K562 (cell line): ENCODE data around the gene ABHD5. TPM values are rescaled to one million over a fixed set of nuclear protein-coding genes. Genes with fewer than 3 reads are reported as not detected.

Experiments
- CBX1 ChIP-seq: sonication (generic); IDR thresholded peaks from 2 replicates; pipeline ENCODE4 v1.6.1; 2016; ENCODE audit warnings: antibody characterized with exemption, low read depth, mild to moderate bottlenecking
- CBX3 ChIP-seq, 2 experiments: IDR thresholded peaks; 1 replicate in 1 of 2; 2 replicates in 1 of 2; pipeline ENCODE4 v1.6.1; 2012; ENCODE audit warnings: inconsistent platforms in 2 of 2, low read length in 2 of 2, borderline replicate concordance in 1 of 2, control low read depth in 1 of 2
- CEBPB ChIP-seq: fragments of 450-650 bp; IDR thresholded peaks from 2 replicates; pipeline ENCODE4 v1.6.1; 2016; ENCODE audit warnings: missing genetic modification characterization, missing compliant biosample characterization
- COPS2 ChIP-seq: fragments of 450-650 bp; conservative IDR thresholded peaks from 2 replicates; pipeline ENCODE4 v1.6.1; 2016; ENCODE audit warnings: mild to moderate bottlenecking, moderate library complexity
- ELF2 ChIP-seq: fragments of 250-450 bp; sonication (Bioruptor Pico); IDR thresholded peaks from 2 replicates; pipeline ENCODE4 v1.5.0; 2021; ENCODE audit warnings: mild to moderate bottlenecking
- HCFC1 ChIP-seq: IDR thresholded peaks from 2 replicates; pipeline ENCODE4 v1.6.1; 2012; ENCODE audit warnings: low read depth, low read length, improper control_type of control experiment
- HIVEP1 ChIP-seq: fragments of 250-450 bp; sonication (Bioruptor Pico); IDR thresholded peaks from 2 replicates; pipeline ENCODE4 v1.4.0; 2020; ENCODE audit warnings: mild to moderate bottlenecking
- KLF1 ChIP-seq: fragments of 450-650 bp; IDR thresholded peaks from 2 replicates; pipeline ENCODE4 v1.6.1; 2016; ENCODE audit warnings: missing genetic modification characterization, missing compliant biosample characterization
- MTF1 ChIP-seq: fragments of 250-450 bp; sonication (Bioruptor Pico); IDR thresholded peaks from 2 replicates; pipeline ENCODE4 v1.9.0; 2021; ENCODE audit warnings: moderate library complexity, mild to moderate bottlenecking, inconsistent platforms, borderline replicate concordance
- NR2C2 ChIP-seq, 2 experiments: fragments of 200-800 bp in 1 of 2; sonication (Bioruptor generic) in 1 of 2; sonication (generic) in 1 of 2; formaldehyde crosslinking in 1 of 2; IDR thresholded peaks; 2 replicates each; pipeline versions ENCODE4 v1.6.1 to v1.8.0; 2016 to 2022; ENCODE audit warnings: mild to moderate bottlenecking in 1 of 2, missing compliant biosample characterization in 1 of 2, missing genetic modification characterization in 1 of 2, missing genetic modification reagents in 1 of 2
- RBM25 ChIP-seq: fragments of 200-400 bp; formaldehyde crosslinking; IDR thresholded peaks from 2 replicates; pipeline ENCODE4 v1.6.1; 2018; ENCODE audit warnings: low read length, low read depth, moderate library complexity; ENCODE audit not compliant: severe bottlenecking
- RBM39 ChIP-seq: fragments of 200-400 bp; formaldehyde crosslinking; optimal IDR thresholded peaks from 2 replicates; pipeline ENCODE3; 2018; ENCODE audit warnings: low read depth, low read length
- RUNX1 ChIP-seq: sonication (generic); IDR thresholded peaks from 2 replicates; pipeline ENCODE4 v1.6.1; 2016; ENCODE audit warnings: antibody characterized with exemption, low read depth
- SMARCE1 ChIP-seq: fragments of 450-650 bp; IDR thresholded peaks from 2 replicates; pipeline ENCODE4 v1.7.1; 2016; ENCODE audit warnings: mild to moderate bottlenecking
- SNRNP70 ChIP-seq: fragments of 200-400 bp; formaldehyde crosslinking; optimal IDR thresholded peaks from 2 replicates; pipeline ENCODE3; 2017; ENCODE audit warnings: low read depth, low read length
- STAT5A ChIP-seq: IDR thresholded peaks from 2 replicates; pipeline ENCODE4 v1.6.1; 2012; ENCODE audit warnings: low read length, inconsistent platforms, borderline replicate concordance
- TAL1 ChIP-seq: fragments of 450-650 bp; IDR thresholded peaks from 2 replicates; pipeline ENCODE4 v1.6.1; 2016; ENCODE audit warnings: mild to moderate bottlenecking
- TBL1XR1 ChIP-seq, 2 experiments: IDR thresholded peaks; 2 replicates each; pipeline ENCODE4 v1.6.1; 2012; ENCODE audit warnings: improper control_type of control experiment in 2 of 2, low read length in 2 of 2, mild to moderate bottlenecking in 1 of 2
- ZNF12 ChIP-seq: sonication (generic); formaldehyde crosslinking; IDR thresholded peaks from 2 replicates; pipeline ENCODE4 v1.4.0; 2020; ENCODE audit warnings: mild to moderate bottlenecking, missing genetic modification reagents
- ZNF134 ChIP-seq: fragments of 250-450 bp; sonication (Bioruptor Pico); conservative IDR thresholded peaks from 2 replicates; pipeline ENCODE4 v1.4.0; 2020
- ZNF239 ChIP-seq: fragments of 250-450 bp; sonication (Bioruptor Pico); IDR thresholded peaks from 2 replicates; pipeline ENCODE4 v1.4.0; 2020; ENCODE audit warnings: mild to moderate bottlenecking
- ZNF785 ChIP-seq: fragments of 250-450 bp; sonication (Bioruptor Pico); IDR thresholded peaks from 2 replicates; pipeline ENCODE4 v1.4.0; 2020; ENCODE audit warnings: mild to moderate bottlenecking
- polyA plus RNA-seq, 8 experiments: library from polyadenylated mRNA; depleted of rRNA in 4 of 8; stranded (reverse) in 5 of 8; unstranded in 3 of 8; fragments of >200 nt; fragmentation: Nextera tagmentation in 2 of 8; fragmentation: Illumina TruSeq in 1 of 8; extraction: Ambion mirVana in 2 of 8; extraction: Trizol in 1 of 8; gene quantifications; 2 replicates each; pipeline versions ENCODE4 v1.2.1 to v1.2.3, GENCODE V29; 2011 to 2014; ENCODE audit warnings: inconsistent platforms in 1 of 8, missing spikeins in 1 of 8
- total RNA-seq, 7 experiments: library from RNA; depleted of rRNA in 6 of 7; stranded (reverse); fragments of >200 nt in 6 of 7; fragmentation: Illumina TruSeq in 2 of 7; extraction: Trizol in 2 of 7; gene quantifications; 2 replicates each; pipeline versions ENCODE4 v1.2.1 to v1.2.3, GENCODE V29; 2011 to 2021; ENCODE audit warnings: low replicate concordance in 1 of 7
- TF ChIP-seq, protein P1 (sequence below): fragments of 450-650 bp; IDR thresholded peaks from 2 replicates; pipeline ENCODE4 v1.6.1; 2018; ENCODE audit not compliant: partially characterized antibody
- TF ChIP-seq, protein P2 (sequence below), 2 experiments: fragments of 450-650 bp in 1 of 2; sonication (generic) in 1 of 2; formaldehyde crosslinking in 1 of 2; IDR thresholded peaks in 1 of 2; conservative IDR thresholded peaks in 1 of 2; 2 replicates each; pipeline versions ENCODE4 v1.6.1 to v1.8.1; 2016 to 2023; ENCODE audit warnings: mild to moderate bottlenecking in 2 of 2, moderate library complexity in 2 of 2, inconsistent platforms in 1 of 2, missing genetic modification reagents in 1 of 2
- TF ChIP-seq, protein P3 (sequence below): sonication (generic); formaldehyde crosslinking; IDR thresholded peaks from 2 replicates; pipeline ENCODE4 v1.8.0; 2022; ENCODE audit warnings: mild to moderate bottlenecking, missing genetic modification reagents

ABHD5 gene
- total and polyA plus RNA-seq, 9 of the 15 experiments (the other 6 are each of a cell fraction or from before 2014, with no cell fraction given) = 27.8 to 61.7 (median 39.9) TPM

DNA sequence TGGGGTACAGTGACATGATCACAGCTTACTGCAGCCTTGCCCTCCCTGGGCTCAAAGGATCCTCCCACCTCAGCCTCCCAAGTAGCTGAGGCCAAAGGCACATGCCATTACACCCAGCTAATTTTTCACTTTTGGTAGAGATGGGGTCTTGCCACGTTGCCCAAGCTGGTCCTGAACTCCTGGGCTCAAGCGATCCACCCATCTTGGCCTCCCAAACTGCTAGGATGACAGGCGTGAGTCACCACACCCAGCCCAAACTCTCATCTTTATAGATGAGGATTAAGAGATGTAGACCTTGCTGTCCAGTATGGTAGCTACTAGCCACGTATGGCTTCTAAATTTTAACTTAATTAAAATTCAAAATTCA is 4.4 kb upstream of the ABHD5 start (continued):
- TF ChIP-seq, protein P1, sequence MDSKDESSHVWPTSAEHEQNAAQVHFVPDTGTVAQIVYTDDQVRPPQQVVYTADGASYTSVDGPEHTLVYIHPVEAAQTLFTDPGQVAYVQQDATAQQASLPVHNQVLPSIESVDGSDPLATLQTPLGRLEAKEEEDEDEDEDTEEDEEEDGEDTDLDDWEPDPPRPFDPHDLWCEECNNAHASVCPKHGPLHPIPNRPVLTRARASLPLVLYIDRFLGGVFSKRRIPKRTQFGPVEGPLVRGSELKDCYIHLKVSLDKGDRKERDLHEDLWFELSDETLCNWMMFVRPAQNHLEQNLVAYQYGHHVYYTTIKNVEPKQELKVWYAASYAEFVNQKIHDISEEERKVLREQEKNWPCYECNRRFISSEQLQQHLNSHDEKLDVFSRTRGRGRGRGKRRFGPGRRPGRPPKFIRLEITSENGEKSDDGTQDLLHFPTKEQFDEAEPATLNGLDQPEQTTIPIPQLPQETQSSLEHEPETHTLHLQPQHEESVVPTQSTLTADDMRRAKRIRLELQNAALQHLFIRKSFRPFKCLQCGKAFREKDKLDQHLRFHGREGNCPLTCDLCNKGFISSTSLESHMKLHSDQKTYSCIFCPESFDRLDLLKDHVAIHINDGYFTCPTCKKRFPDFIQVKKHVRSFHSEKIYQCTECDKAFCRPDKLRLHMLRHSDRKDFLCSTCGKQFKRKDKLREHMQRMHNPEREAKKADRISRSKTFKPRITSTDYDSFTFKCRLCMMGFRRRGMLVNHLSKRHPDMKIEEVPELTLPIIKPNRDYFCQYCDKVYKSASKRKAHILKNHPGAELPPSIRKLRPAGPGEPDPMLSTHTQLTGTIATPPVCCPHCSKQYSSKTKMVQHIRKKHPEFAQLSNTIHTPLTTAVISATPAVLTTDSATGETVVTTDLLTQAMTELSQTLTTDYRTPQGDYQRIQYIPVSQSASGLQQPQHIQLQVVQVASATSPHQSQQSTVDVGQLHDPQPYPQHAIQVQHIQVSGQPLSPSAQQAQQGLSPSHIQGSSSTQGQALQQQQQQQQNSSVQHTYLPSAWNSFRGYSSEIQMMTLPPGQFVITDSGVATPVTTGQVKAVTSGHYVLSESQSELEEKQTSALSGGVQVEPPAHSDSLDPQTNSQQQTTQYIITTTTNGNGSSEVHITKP = no peak
- 0 out of 2 replicates have a peak, but pooled peaks have one; percentile 34 for TF ChIP-seq ELF2 (CRISPR knock-in tag)
- no peak for TF ChIP-seq ZNF239 (CRISPR knock-in tag)
- 0 out of 2 replicates have a peak, but pooled peaks have one; percentile 25 for TF ChIP-seq CBX1
- TF ChIP-seq, protein P2, sequence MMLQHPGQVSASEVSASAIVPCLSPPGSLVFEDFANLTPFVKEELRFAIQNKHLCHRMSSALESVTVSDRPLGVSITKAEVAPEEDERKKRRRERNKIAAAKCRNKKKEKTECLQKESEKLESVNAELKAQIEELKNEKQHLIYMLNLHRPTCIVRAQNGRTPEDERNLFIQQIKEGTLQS (IDR thresholded peaks at IDR 0.05) = peak; percentile 56; the same call in 1 of the 2 replicates
- TF ChIP-seq, protein P2 (CRISPR knock-in tag; conservative IDR thresholded peaks at IDR 0.05) = no peak
- TF ChIP-seq TBL1XR1 (IDR thresholded peaks at IDR 0.05; ENCODE audit: low read length in 2 of 2) = no peak
- no peak for TF ChIP-seq MTF1
- TF ChIP-seq NR2C2 (CRISPR knock-in tag; IDR thresholded peaks at IDR 0.05) = peak; percentile 37; the same call in 1 of the 2 replicates
- TF ChIP-seq NR2C2 (tag; IDR thresholded peaks at IDR 0.05) = no peak
- TF ChIP-seq COPS2 = no peak
- no peak for TF ChIP-seq ZNF12
- no peak for TF ChIP-seq RUNX1
- no peak for TF ChIP-seq KLF1 (tag)
- TF ChIP-seq, protein P3, sequence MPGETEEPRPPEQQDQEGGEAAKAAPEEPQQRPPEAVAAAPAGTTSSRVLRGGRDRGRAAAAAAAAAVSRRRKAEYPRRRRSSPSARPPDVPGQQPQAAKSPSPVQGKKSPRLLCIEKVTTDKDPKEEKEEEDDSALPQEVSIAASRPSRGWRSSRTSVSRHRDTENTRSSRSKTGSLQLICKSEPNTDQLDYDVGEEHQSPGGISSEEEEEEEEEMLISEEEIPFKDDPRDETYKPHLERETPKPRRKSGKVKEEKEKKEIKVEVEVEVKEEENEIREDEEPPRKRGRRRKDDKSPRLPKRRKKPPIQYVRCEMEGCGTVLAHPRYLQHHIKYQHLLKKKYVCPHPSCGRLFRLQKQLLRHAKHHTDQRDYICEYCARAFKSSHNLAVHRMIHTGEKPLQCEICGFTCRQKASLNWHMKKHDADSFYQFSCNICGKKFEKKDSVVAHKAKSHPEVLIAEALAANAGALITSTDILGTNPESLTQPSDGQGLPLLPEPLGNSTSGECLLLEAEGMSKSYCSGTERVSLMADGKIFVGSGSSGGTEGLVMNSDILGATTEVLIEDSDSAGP = 0 out of 2 replicates have a peak, but pooled peaks have one; percentile 23
- TF ChIP-seq CEBPB (tag) = no peak
- TF ChIP-seq TAL1 = no peak
- TF ChIP-seq SMARCE1 = no peak
- TF ChIP-seq ZNF785 (CRISPR knock-in tag) = no peak
- TF ChIP-seq ZNF134 (CRISPR knock-in tag) = no peak
- no peak for TF ChIP-seq HCFC1
- TF ChIP-seq RBM25 = no peak
- no peak for TF ChIP-seq HIVEP1 (CRISPR knock-in tag)
- no peak for TF ChIP-seq STAT5A
- peak in 1 of 2 experiments; percentile 17; a peak in 1 of 3 replicates for TF ChIP-seq CBX3 (IDR thresholded peaks at IDR 0.05; ENCODE audit: borderline replicate concordance in 1 of 2, low read length in 2 of 2)
- TF ChIP-seq SNRNP70 = no peak
- no peak for TF ChIP-seq RBM39
